ENCODE measurements around the gene LMO1. TPM values are rescaled to one million over a fixed set of nuclear protein-coding genes. Genes with fewer than 3 reads are reported as not detected.
A peak's percentile ranks its signal among the peaks of the same experiment; 100 is the strongest.

Gene LMO1
- 1 to 10 TPM in 6 of 9 donors, under 1 TPM in 2, not detected in 1; 0.75 to 4.1 (median 2.4) TPM for total RNA-seq
- polyA plus RNA-seq = 1 to 10 TPM in 1 of 2 donors, under 1 TPM in 1; 0.42 to 2.2 TPM
- long read RNA-seq, donor 1, partial matches to known transcripts = 1 of 3 reads
- long read RNA-seq, donor 1, other reads (novel, unspliced or antisense) = 2 of 3 reads
- long read RNA-seq, donor 2, partial matches to known transcripts = 0 of 7 reads
- long read RNA-seq, donor 2, other reads (novel, unspliced or antisense) = 5 of 7 reads
- long read RNA-seq, donor 3, partial matches to known transcripts = 0 of 1 reads
- long read RNA-seq, donor 3, other reads (novel, unspliced or antisense) = 1 of 1 reads

- Histone ChIP-seq H3K36me3 (no peaks in the 10 kb centered on the region), H3K27ac (peak within 1 kb of the TSS in 3 of 12 donors; percentile 20 to 62 (median 57)), H3K9me3 (no peaks in the 10 kb centered on the region), H3K4me1 (peaks cover 3 to 38% (median 21%) of the 10 kb centered on the region in 12 donors), H3K27me3 (peaks cover 21 to 81% (median 45%) of the 10 kb centered on the region in 9 donors), H3K4me3 (peak within 1 kb of the TSS; percentile 25 to 62 (median 54))
- DNase-seq (peak; percentile 79 to 87 (median 83)), ATAC-seq (peak; percentile 67 to 85 (median 78))
- WGBS, 4 donors = 3 to 5% (median 4%) methylated on average over 22 of the region's 22 CpGs
- intact Hi-C loops (cut with DNase I) = loop anchor here (1.0 to 5.0 kb wide), 3 partner anchors 37 to 39 kb away; no protein-coding TSS in a partner anchor
- TF ChIP-seq POLR2A (IDR thresholded peaks at IDR 0.05) (no peak), CTCF (IDR thresholded peaks at IDR 0.05) (peak; percentile 81 to 90 (median 83))
Measured at GRCh38 chr11:8263769-8264410, at the start of gene LMO1. Gene LMO1 (minus strand): TSS chr11:8263878. CDS start chr11:8263362, 516 bp downstream.

GRCh38 chr11:8312986-8313385, 49.3 kb upstream of the LMO1 start:
- ATAC-seq (no peak), DNase-seq (no peak)
- H3K27ac ChIP-seq = no peak overlapping the region
- TF ChIP-seq CTCF (IDR thresholded peaks at IDR 0.05) (no peak), POLR2A (IDR thresholded peaks at IDR 0.05) (no peak)
- 85 to 88% (median 87%) methylated on average over 10 of the region's 10 CpGs for WGBS, 4 donors
- H3K36me3 ChIP-seq = no peaks in the 10 kb centered on the region
- H3K4me1 ChIP-seq = no peaks in the 10 kb centered on the region
- intact Hi-C loops (cut with DNase I) = loop anchor here in 4 of 10 donors (5.0 to 10.0 kb wide), 2 partner anchors 86 to 88 kb away; no protein-coding TSS in a partner anchor
- no peaks in the 10 kb centered on the region for H3K9me3 ChIP-seq
- H3K4me3 ChIP-seq = no peak overlapping the region
- no peaks in the 10 kb centered on the region for H3K27me3 ChIP-seq

GRCh38 chr11:8311366-8311765, 47.7 kb upstream of the LMO1 start:
- H3K36me3 ChIP-seq = no peaks in the 10 kb centered on the region
- WGBS, 4 donors = 75 to 90% (median 78%) methylated on average over 10 of the region's 10 CpGs
- no peaks in the 10 kb centered on the region for H3K27me3 ChIP-seq
- ATAC-seq (no peak), DNase-seq (no peak)
- intact Hi-C loops (cut with DNase I) = loop anchor here in 4 of 10 donors (5.0 to 10.0 kb wide), 2 partner anchors 84 to 87 kb away; no protein-coding TSS in a partner anchor
- no peaks in the 10 kb centered on the region for H3K9me3 ChIP-seq
- H3K27ac ChIP-seq = no peak overlapping the region
- no peak overlapping the region for H3K4me3 ChIP-seq
- TF ChIP-seq POLR2A (IDR thresholded peaks at IDR 0.05) = no peak
- TF ChIP-seq CTCF (IDR thresholded peaks at IDR 0.05) = no peak
- no peaks in the 10 kb centered on the region for H3K4me1 ChIP-seq

- no peaks in the 10 kb centered on the region for H3K4me1 ChIP-seq
- ATAC-seq (no peak), DNase-seq (no peak)
- whole genome bisulfite sequencing, 4 donors = 80 to 90% (median 88%) methylated on average over 11 of the region's 11 CpGs
- no peak overlapping the region for H3K27ac ChIP-seq
- no peaks in the 10 kb centered on the region for H3K36me3 ChIP-seq
- intact Hi-C loops (cut with DNase I) = loop anchor here in 4 of 10 donors (5.0 to 10.0 kb wide), 2 partner anchors 84 to 86 kb away; no protein-coding TSS in a partner anchor
- H3K9me3 ChIP-seq = no peaks in the 10 kb centered on the region
- no peak overlapping the region for H3K4me3 ChIP-seq
- no peaks in the 10 kb centered on the region for H3K27me3 ChIP-seq
- TF ChIP-seq POLR2A (IDR thresholded peaks at IDR 0.05) = no peak
- no peak for TF ChIP-seq CTCF (IDR thresholded peaks at IDR 0.05)
Measured at GRCh38 chr11:8310743-8311298, 47.1 kb upstream of the LMO1 start.

Measured in heart left ventricle (tissue), 16 donors.